GM12874 (cell line): ENCODE results near the gene MAP2K5.

Experiments
- CTCF ChIP-seq: IDR thresholded peaks from 2 replicates; pipeline ENCODE4 v1.5.1; 2011; ENCODE audit warnings: low read depth, mild to moderate bottlenecking, control low read depth, low read length, moderate library complexity; ENCODE audit not compliant: insufficient read depth

The MAP2K5 gene

GRCh38 chr15:67788986-67789385 lies 246.5 kb downstream of the MAP2K5 start:
- no peak for TF ChIP-seq CTCF

- TF ChIP-seq CTCF, result no peak
These were observed 248.3 kb downstream of the MAP2K5 start for GRCh38 chr15:67790610-67791319.

- no peak for TF ChIP-seq CTCF
These were observed 249.9 kb downstream of the MAP2K5 start for GRCh38 chr15:67792250-67792942.

- TF ChIP-seq CTCF, result no peak
These were observed 252.5 kb downstream of the MAP2K5 start for GRCh38 chr15:67794832-67795574.

- TF ChIP-seq CTCF, result no peak
These were observed 254.0 kb downstream of the MAP2K5 start for GRCh38 chr15:67796196-67797127.

- TF ChIP-seq CTCF, result no peak
These were observed 257.3 kb downstream of the MAP2K5 start for GRCh38 chr15:67799801-67800205.
